ENCODE data around the gene SLC4A4. TPM values are rescaled to one million over a fixed set of nuclear protein-coding genes. Genes with fewer than 3 reads are reported as not detected.

Gene SLC4A4
- total RNA-seq, 1 donor from 2014 or later: 9.8 TPM

DNA sequence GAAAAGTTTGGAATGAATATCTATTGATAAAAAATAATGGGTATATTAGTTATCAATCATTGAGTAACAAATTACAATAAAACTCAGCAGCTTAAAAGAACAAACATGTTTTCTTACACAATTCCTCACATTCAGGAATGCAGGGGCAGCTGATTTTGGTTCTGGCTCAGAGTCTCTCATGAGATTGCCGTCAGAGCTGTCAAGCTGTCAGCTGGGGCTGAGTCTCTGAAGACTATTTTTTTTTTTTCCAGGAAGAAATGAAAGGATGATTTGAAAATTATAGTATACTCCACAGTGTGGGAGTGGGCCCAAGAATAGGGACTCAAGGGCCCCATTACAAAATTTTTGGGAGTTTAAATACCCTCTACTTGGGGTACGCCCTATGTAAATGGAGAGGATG, 226.0 kb downstream of the SLC4A4 start:
- intact Hi-C loops (cut with DNase I): no loop called here
- DNase-seq (ENCODE audit: low spot score): no peak
- ATAC-seq: no peak

DNA sequence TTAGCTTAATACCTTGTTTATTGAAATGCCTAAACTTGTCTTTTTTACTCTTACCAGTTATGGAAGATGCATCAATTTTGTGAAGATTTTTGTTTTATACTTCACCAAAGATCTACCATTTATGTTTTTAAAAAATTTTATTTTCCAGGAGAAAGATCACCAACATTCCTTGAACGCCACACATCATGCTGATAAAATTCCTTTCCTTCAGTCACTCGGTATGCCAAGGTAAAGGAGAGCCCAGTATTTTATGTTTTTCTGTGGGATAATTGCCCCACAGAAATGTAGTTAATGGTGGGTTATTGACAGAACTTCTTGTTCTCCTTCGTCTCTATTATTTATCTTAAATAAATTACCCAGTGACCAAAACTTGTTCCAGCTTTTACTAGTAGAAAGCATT, 228.0 kb downstream of the SLC4A4 start:
- ATAC-seq (no peak), DNase-seq (ENCODE audit: low spot score) (no peak)
- intact Hi-C loops (cut with DNase I): no loop called here

DNA sequence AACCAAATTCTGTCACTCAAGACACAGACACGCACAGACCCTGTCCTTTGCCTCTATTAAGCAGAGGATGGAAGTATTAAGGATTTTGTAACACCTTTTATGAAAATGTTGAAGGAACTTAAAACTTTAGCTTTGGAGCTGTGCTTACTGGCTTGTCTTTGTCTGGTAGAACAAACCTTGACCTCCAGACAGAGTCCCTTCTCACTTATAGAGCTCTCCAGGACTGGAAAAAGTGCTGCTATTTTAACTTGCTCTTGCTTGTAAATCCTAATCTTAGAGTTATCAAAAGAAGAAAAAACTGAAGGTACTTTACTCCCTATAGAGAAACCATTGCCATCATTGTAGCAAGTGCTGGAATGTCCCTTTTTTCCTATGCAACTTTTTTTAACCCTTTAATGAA, 229.3 kb downstream of the SLC4A4 start:
- ATAC-seq (no peak), DNase-seq (ENCODE audit: low spot score) (no peak)
- intact Hi-C loops (cut with DNase I): no loop called here

DNA sequence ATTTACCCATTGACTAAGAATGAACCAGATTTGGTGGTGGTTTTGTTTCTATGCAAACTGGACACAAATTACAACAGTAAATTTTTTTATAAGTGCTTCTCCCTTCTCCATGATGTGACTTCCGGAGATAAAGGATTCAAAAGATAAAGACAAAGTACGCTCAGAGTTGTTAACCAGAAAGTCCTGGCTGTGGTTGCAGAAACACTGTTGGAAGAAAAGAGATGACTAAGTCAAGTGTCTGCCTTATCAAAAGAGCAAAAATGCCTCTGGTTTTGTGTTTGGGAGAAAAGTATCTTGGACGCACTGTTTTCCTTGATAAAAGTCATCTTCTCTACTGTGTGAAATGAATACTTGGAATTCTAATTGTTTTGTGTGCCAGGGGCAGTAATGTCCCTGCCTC, 231.7 kb downstream of the SLC4A4 start:
- DNase-seq (ENCODE audit: low spot score): no peak
- ATAC-seq: no peak
- intact Hi-C loops (cut with DNase I): no loop called here

DNA sequence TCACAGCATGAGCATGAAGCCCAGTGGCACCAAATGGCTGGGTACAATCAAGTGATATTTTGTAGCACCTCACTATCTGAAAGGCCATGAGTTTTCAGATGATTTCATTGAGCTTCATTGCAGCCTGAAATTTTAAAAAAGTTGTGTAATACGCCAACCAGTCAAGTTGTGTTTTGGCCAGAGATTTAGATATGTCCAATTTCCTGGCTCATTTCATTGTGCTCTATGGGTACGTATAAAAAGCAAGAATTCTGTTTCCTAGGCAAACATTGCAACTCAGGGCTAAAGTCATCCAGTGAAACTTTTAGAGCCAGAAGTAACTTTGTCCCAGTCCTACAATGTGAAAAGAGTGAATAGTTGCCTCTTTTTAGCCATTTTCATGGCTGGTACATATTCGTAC, 232.5 kb downstream of the SLC4A4 start:
- ATAC-seq: no peak

DNA sequence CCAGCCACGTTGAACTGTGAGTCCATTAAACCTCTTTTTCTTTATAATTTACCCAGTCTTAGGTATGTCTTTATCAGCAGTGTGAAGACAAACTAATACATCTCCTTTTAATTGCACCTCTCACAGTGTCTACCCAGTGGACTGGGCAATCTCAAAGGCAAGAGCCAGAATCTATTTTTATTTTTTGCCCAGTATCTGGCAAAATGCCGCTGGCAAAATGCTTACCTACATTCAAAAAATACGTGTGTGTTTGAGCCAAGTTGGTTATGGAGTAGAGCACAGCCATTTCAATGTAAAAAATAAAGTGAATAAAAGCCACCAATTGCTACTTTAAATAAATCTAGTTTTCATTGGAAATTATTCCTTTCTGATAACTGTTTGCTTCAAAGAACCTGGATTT, 245.2 kb downstream of the SLC4A4 start:
- no peak for DNase-seq (ENCODE audit: low spot score)
- ATAC-seq: no peak
- intact Hi-C loops (cut with DNase I): no loop called here

More for the DNA sequence above, 232.5 kb downstream of the SLC4A4 start:
- intact Hi-C loops (cut with DNase I): no loop called here
- no peak for DNase-seq (ENCODE audit: low spot score)

DNA sequence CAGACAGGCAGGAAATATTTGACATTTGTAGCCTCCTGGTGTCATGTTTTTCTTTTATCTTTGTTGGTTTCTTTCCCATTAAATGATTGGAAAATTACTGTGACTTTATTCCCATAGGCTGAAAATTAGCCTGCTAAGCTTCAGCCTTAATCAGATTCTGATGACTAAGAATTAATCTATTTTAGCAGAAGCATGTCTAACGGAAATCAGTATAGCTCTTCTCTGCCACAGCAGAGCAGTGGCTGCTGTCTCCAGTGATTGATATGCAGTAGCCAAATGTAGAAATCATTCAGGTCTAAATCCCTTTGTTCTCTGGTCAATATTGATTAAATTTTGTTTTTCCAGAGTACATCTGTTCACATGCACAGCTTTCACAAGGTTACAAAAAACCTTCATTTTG, 245.8 kb downstream of the SLC4A4 start:
- intact Hi-C loops (cut with DNase I): no loop called here

DNA sequence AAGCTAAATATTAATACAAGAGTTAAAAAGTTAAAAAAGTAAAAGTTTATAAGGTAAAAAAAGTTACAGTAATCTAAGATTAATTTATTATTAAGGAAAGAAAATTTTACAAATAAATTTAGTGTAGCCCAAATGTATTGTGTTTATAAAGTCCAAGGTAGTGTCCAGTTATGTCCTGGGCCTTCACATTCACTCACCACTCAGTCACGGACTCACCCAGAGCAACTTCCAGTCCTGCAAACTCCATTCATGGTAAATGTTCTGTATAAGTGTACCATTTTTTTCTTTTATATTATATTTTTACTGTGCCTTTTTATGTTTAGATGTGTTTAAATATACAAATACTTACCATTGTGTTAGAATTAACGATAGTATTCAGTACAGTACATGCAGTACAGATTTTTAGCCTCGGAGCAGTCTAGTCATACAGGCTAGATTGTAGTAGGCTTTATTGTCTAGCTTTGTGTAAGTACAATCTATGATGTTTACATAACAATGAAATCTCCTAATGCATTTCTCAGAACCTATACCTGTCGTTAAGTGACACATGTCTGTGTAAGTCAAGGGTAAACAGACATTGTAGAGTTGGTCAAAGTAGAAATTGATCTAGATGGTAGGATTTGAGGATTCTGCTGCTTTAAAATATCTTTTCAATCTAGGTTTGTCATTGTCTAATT, 247.4 kb downstream of the SLC4A4 start:
- intact Hi-C loops (cut with DNase I): no loop called here
- no peak for ATAC-seq
- no peak for DNase-seq (ENCODE audit: low spot score)

More for the DNA sequence above, 245.8 kb downstream of the SLC4A4 start:
- no peak for DNase-seq (ENCODE audit: low spot score)
- no peak for ATAC-seq

DNA sequence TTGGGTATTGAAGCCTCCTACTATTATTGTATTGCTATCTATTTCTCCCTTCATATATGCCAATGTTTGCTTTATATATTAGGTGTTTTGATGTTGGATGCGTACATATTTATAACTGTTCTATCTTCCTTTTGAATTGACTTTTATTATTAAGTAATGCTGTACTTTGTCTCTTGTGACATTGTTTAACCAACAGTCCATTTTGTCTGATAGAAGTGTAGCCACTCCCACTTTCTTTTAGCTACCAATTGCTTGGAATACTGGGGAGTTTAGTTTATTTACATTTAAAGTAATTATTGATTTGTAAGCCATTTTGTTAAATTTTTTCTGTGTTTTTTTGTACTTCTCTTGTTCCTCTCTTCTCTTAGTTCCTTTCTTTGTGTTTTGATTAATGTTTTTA, 249.2 kb downstream of the SLC4A4 start:
- DNase-seq (ENCODE audit: low spot score): no peak
- intact Hi-C loops (cut with DNase I): no loop called here
- ATAC-seq: no peak

DNA sequence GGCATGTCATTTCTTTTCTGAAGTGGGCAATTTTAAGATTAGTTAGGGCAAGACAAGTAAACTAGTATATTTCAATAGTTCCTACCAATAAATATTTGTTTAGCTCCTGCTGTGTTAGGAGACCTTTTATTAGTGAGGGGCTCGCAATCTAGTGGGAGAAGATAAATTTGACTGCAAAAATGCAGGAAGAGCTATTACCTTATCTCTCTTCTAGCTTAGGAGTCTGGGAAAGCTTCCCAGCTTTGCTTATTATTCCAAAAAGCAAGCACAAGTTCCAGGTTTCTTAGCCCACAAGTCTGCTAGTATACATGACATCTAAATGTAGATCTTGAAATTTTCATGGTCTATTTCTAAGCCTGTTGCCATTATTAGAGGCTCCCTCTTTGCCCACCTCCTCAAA, 254.0 kb downstream of the SLC4A4 start:
- ATAC-seq: no peak
- no peak for DNase-seq (ENCODE audit: low spot score)
- intact Hi-C loops (cut with DNase I): no loop called here

DNA sequence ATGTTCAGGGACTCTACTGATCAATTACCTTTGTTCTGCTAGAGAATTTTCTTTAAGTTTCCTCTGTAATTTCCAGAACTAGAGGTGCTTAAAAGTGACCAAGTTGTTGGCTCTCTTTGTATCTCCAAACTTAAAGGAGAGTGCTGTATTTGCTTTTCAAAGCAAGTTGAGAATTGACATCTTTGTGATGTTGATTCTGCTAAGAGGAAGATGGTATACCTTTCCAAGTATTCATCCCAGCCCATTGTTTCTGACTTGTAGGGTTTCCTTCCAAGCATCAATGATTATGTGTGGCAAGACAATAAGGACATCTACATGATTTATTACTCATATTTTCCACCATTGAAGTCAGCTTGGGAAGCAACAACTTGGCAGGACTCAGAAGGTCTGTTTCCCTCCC, 254.5 kb downstream of the SLC4A4 start:
- DNase-seq (ENCODE audit: low spot score): no peak

DNA sequence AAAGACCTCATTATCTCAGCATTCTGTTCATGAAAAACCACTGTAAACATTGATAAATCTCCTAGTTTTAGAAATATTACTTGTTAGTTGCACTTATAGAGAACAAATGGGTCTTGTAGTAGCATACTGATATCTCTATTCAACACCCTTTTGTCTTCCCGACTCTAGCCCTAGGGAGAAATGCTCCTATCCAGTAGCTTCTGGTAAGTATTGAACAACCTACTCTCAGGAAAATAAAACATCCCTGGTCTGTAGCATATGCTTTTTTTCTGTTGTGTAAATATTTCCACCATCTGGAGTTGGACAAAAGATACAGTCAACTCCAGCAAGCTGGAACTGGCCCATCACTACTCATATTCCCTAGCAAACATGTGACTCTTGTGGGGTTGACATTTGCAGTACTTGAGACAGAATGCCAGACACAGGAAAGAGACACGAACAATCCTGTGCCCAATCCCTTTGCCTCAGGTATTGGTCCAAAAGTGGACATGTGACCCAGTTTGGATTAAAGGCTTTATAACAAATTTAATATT, 256.8 kb downstream of the SLC4A4 start:
- ATAC-seq (no peak), DNase-seq (ENCODE audit: low spot score) (no peak)
- intact Hi-C loops (cut with DNase I): no loop called here

More for the DNA sequence above, 254.5 kb downstream of the SLC4A4 start:
- ATAC-seq: no peak
- intact Hi-C loops (cut with DNase I): no loop called here

DNA sequence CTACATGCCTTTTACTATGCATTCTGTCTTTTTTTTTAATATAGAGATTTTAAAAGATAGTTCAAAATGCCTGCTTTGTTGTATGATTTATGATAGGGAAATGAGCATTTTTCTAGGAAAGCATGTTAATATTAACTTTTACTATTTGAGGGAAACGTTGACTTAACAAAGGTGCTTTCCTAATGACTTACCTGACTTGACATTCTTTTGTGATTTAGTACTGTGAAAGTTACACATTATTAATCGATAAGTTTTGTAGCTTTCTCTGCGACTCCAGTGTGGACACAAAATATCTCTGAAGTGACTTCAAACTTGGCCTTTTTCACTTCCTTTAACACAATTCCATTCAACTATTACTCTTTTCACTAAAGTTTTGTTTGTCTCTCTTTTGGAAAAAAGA, 260.8 kb downstream of the SLC4A4 start:
- ATAC-seq: no peak
- DNase-seq (ENCODE audit: low spot score): no peak
- intact Hi-C loops (cut with DNase I): no loop called here

DNA sequence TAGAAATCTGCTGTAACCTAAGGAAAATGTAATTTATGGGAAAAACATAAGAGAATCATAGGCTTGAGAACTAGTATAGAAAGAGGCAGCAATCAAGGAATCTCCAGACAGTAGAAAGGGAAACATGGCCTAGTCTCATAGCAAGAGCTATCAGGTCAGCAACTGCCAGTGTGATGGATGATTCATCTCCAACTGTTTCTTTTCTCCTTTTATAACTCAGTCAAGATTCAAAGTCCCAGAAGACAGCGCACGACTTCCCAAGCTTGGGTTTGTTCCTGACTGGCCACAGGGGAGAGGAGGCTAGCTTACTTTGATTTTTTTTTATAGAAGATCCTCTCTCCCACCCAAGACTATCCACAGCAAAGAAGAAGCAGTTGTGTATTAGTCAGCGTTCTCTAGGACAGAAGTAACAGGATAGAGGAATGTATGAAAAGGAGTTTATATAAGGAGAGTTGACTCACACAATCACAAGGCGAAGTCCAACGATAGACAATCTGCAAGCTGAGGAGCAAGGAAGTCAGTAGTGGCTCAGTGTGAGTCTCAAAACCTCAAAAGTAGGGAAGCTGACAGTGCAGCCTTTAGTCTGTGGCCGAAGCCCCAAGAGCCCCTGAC, 263.6 kb downstream of the SLC4A4 start:
- DNase-seq (ENCODE audit: low spot score) (no peak), ATAC-seq (no peak)
- intact Hi-C loops (cut with DNase I): no loop called here

DNA sequence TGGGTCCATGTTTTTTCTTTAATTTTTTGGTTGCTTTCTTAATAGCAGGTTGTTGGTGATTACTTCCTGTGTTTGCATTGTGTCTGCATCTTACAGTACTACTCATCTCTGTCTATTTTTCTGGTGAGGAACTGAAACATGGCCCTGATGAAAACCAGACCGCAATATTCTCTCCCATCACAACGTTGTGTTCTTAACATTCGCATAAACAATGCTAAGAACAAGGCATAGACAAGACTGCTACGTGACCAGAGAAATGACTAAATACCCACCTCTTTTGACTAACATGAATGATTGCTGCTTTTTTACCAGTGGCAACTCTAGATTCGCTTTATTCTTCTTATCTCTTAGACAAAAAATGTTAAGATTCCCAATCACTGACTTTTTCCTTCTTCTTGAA, 266.0 kb downstream of the SLC4A4 start:
- intact Hi-C loops (cut with DNase I): no loop called here
- ATAC-seq: no peak
- DNase-seq (ENCODE audit: low spot score): no peak

DNA sequence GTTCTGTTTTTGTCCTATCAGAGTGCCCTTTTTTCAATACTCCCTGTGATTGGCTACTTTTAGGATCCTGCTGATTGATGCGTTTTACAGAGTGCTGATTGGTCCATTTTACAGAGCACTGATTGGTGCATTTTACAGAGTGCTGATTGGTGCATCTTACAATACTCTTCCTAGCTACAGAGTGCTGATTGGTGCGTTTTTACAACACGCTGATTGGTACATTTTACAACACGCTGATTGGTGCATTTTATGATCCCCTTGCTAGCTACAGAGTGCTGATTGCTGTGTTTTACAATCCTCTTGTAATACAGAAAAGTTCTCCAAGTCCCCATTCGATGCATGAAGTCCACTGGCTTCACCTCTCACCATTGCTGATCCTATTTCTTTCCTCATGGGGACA, 268.3 kb downstream of the SLC4A4 start:
- DNase-seq (ENCODE audit: low spot score) (no peak), ATAC-seq (no peak)
- intact Hi-C loops (cut with DNase I): no loop called here

DNA sequence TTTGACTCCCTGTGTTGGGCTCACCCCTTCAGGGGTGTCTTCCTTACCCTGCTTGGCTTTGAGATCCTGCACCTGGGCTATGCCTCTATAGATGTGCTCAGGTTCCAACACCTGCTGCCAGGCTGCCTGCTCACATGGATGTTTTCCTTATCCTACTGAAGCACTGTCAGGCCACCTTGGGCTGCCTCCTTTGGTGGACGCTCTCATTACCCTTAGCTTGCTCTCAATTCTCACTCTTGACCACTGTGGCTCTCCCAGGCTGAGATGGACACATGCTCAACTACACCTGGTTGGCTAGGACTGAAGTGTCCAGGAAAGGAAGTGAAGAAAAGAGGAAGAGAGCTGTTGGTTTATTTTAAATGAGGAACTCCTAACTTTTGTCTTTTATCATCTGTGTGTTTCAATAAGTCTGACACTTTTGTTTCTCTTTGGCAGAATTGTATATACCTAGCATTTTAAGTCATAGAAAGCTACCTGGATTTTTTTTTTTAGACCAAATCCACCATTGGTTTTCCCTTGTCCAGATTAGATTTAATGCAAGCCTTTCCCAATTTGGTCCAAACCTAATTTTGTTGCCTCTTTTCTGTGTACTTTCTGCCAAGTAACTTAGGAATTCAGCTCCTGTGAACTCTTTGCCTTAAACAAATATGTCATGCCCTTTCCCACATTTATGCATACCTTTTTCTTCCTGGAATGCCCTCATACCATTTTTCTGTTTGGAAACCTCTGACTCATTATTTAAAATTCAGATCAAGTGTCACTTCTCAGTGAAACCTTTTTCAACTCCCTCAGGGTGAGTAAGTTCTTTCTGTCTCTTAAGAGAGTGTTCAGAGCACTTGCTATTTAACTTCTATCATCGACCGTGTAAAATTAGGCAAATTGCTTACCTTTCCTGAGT, 269.2 kb downstream of the SLC4A4 start:
- no peak for ATAC-seq
- DNase-seq (ENCODE audit: low spot score): no peak
- intact Hi-C loops (cut with DNase I): no loop called here

DNA sequence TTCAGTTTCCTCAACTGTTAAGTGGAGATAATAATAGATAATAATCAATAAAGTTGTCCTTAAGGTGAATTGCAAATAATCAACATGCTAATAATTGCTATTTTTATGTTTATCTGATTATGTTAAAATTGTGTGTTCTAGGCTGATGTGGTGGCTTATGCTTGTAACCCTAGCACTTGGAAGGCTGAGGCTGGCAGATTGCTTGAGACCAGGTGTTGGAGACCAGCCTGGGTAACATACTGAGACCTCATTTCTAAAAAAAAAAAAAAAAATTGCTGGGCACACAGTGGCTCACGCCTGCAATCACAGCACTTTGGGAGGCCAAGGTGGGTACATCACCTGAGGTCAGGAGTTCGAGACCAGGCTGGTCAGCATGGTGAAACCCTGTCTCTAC, 269.9 kb downstream of the SLC4A4 start:
- no peak for DNase-seq (ENCODE audit: low spot score)
- intact Hi-C loops (cut with DNase I): no loop called here

DNA sequence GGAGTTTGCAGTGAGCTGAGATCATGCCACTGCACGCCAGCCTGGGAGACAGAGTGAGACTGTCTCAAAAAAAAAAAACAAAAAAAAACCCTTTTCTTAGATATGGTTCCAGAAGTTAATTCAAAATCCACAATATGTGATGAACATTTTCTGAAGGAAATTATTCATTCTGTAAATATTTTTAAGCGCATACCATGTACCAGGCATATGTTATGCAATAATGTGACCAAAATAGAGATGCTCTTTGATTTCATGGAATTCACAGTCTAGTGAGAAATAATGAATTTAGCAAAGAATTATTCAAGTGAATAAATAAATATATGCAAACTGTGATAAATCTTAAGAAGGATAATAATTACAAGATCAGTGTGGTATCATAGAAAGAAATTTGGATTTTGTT, 270.3 kb downstream of the SLC4A4 start:
- no peak for ATAC-seq
- intact Hi-C loops (cut with DNase I): no loop called here
- no peak for DNase-seq (ENCODE audit: low spot score)

More for the DNA sequence above, 269.9 kb downstream of the SLC4A4 start:
- no peak for ATAC-seq

DNA sequence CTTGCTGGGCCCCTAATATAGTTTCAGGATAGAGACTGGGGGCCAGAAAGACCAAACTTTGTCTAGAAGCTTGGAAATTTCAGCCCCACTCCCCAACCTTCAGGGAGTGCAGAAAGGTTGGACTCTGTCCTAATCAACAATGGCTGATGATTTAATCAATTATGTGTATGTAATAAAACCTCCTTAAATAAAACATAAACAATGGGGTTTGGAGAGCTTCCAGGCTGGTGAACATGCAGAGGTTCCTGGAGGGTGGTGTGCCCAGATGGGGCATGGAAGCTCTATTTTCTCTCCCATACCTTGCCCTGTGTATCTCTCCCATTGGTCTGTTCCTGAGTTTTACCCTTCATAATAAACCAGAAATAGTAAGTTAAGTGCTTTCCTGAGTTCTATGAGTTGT, 270.8 kb downstream of the SLC4A4 start:
- intact Hi-C loops (cut with DNase I): no loop called here
- ATAC-seq: no peak

More for the DNA sequence above, 270.8 kb downstream of the SLC4A4 start:
- DNase-seq (ENCODE audit: low spot score): no peak

Measured in sciatic nerve (tissue), 2 donors.